Tibial artery (tissue), 4 donors: ENCODE data around the gene ACAP3.

Experiments
- DNase-seq, 2 donors: peaks; one replicate each; pipeline ENCODE4 v3.0.0-alpha.2; 2019
- H3K27ac ChIP-seq, 2 donors: fragments of 200-600 bp; sonication (generic) in 1 of 2; 1 replicate in 1 of 2; 2 replicates in 1 of 2; pipeline ENCODE4 v1.5.1; 2018 to 2019; ENCODE audit warnings: mild to moderate bottlenecking in 1 of 2
- H3K27me3 ChIP-seq, 2 donors: fragments of 200-600 bp; sonication (generic) in 1 of 2; one replicate each; pipeline versions ENCODE4 v1.5.1 to v1.6.0; 2016 to 2019
- H3K36me3 ChIP-seq, 3 donors: fragments of 200-600 bp; sonication (generic) in 2 of 3; one replicate each; pipeline ENCODE4 v1.5.1; 2016 to 2019; ENCODE audit warnings: mild to moderate bottlenecking in 2 of 3
- H3K4me1 ChIP-seq, 4 donors: fragments of 200-600 bp; sonication (generic) in 2 of 4; 1 replicate in 3 of 4; 2 replicates in 1 of 4; pipeline ENCODE4 v1.5.1; 2016 to 2019
- H3K4me3 ChIP-seq, 2 donors: fragments of 200-600 bp; sonication (generic) in 1 of 2; 1 replicate in 1 of 2; 2 replicates in 1 of 2; pipeline ENCODE4 v1.5.1; 2018 to 2019; ENCODE audit warnings: mild to moderate bottlenecking in 2 of 2
- H3K9me3 ChIP-seq, 3 donors: fragments of 200-600 bp; sonication (generic) in 1 of 3; one replicate each; pipeline ENCODE4 v1.5.1; 2016 to 2019
- CTCF ChIP-seq, 2 experiments: fragments of 200-600 bp in 1 of 2; fragments of 450-650 bp in 1 of 2; IDR thresholded peaks; one replicate each; pipeline ENCODE4 v1.5.1; 2017 to 2019; ENCODE audit warnings: antibody characterized with exemption in 2 of 2, mild to moderate bottlenecking in 1 of 2, moderate library complexity in 1 of 2
- intact Hi-C: fragments of 100-400 bp; cut with DNase I; formaldehyde crosslinking; loops from one replicate; pipeline ENCODE4 v1.15.0; 2023; ENCODE audit warnings: low total_unique reads

Gene ACAP3

GRCh38 chr1:1342584-1343115 lies 34.9 kb upstream of the ACAP3 start:
- Histone ChIP-seq H3K4me1 (peaks cover 0 to 40% (median 26%) of the 10 kb centered on the region in 4 donors), H3K4me3 (no peak overlapping the region), H3K36me3 (peaks cover 15 to 46% (median 39%) of the 10 kb centered on the region in 3 donors), H3K27me3 (no peaks in the 10 kb centered on the region), H3K9me3 (no peaks in the 10 kb centered on the region), H3K27ac (no peak overlapping the region)
- DNase-seq, result no peak
- no peak for TF ChIP-seq CTCF (IDR thresholded peaks at IDR 0.05)
- intact Hi-C loops, result no loop called here

GRCh38 chr1:1342061-1342562 lies 34.4 kb upstream of the ACAP3 start:
- H3K27ac ChIP-seq, result no peak overlapping the region
- no peak overlapping the region for H3K4me3 ChIP-seq
- TF ChIP-seq CTCF (IDR thresholded peaks at IDR 0.05), result no peak
- H3K4me1 ChIP-seq, result peaks cover 0 to 35% (median 21%) of the 10 kb centered on the region in 4 donors
- DNase-seq, result no peak
- no peaks in the 10 kb centered on the region for H3K27me3 ChIP-seq
- H3K36me3 ChIP-seq, result peaks cover 15 to 51% (median 45%) of the 10 kb centered on the region in 3 donors
- intact Hi-C loops, result no loop called here
- H3K9me3 ChIP-seq, result no peaks in the 10 kb centered on the region

GRCh38 chr1:1341549-1342021 lies 33.9 kb upstream of the ACAP3 start:
- no peaks in the 10 kb centered on the region for H3K9me3 ChIP-seq
- no peaks in the 10 kb centered on the region for H3K27me3 ChIP-seq
- peaks cover 15 to 57% (median 48%) of the 10 kb centered on the region in 3 donors for H3K36me3 ChIP-seq
- no peak for TF ChIP-seq CTCF (IDR thresholded peaks at IDR 0.05)
- H3K4me1 ChIP-seq, result peaks cover 0 to 30% (median 16%) of the 10 kb centered on the region in 4 donors
- H3K4me3 ChIP-seq, result no peak overlapping the region
- intact Hi-C loops, result no loop called here
- DNase-seq, result no peak
- no peak overlapping the region for H3K27ac ChIP-seq

GRCh38 chr1:1340791-1341548 lies 33.2 kb upstream of the ACAP3 start:
- no peak for DNase-seq
- H3K9me3 ChIP-seq, result no peaks in the 10 kb centered on the region
- no peaks in the 10 kb centered on the region for H3K27me3 ChIP-seq
- intact Hi-C loops, result no loop called here
- TF ChIP-seq CTCF (IDR thresholded peaks at IDR 0.05), result no peak
- no peak overlapping the region for H3K27ac ChIP-seq
- H3K4me1 ChIP-seq, result peaks cover 0 to 24% (median 10%) of the 10 kb centered on the region in 4 donors
- no peak overlapping the region for H3K4me3 ChIP-seq
- peaks cover 15 to 63% (median 54%) of the 10 kb centered on the region in 3 donors for H3K36me3 ChIP-seq

GRCh38 chr1:1340185-1340584 lies 32.5 kb upstream of the ACAP3 start:
- H3K4me1 ChIP-seq, result peaks cover 0 to 16% (median 3%) of the 10 kb centered on the region in 4 donors
- H3K4me3 ChIP-seq, result no peak overlapping the region
- no peak for TF ChIP-seq CTCF (IDR thresholded peaks at IDR 0.05)
- DNase-seq, result no peak
- no peaks in the 10 kb centered on the region for H3K27me3 ChIP-seq
- no peak overlapping the region for H3K27ac ChIP-seq
- H3K9me3 ChIP-seq, result no peaks in the 10 kb centered on the region
- peaks cover 15 to 71% (median 61%) of the 10 kb centered on the region in 3 donors for H3K36me3 ChIP-seq
- intact Hi-C loops, result no loop called here
